Activated CD4-positive, alpha-beta T cell treated with anti-CD3 and anti-CD28 coated beads, Interleukin-2, amount 50 U/mL, for 4 hours (primary cell): ENCODE data around the gene MPP4.
A peak's percentile ranks its signal among the peaks of the same experiment; 100 is the strongest.

Experiments used
- DNase-seq, 2 experiments: peaks; one replicate each; pipeline ENCODE4 v3.0.0-alpha.2; 2020

Gene MPP4

DNA sequence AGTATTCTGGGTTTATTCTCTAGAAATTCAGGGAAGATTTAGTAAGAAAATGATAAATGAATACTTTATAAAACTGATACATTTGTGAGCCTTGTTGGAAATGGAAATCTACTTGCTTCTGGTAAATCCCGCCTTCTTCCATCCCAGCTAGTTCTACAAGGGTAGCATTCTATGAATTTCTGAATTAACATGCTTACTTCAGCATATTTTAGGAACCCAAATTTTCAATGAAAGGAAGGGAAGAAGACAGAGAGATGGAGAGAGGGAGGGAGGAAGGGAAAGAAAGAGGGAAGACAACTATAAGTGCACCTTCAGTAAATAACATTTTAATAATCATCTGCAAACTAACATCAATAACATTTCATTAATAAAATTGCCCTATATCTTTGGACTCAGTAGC is 28.6 kb downstream of the MPP4 start:
- no peak for DNase-seq

DNA sequence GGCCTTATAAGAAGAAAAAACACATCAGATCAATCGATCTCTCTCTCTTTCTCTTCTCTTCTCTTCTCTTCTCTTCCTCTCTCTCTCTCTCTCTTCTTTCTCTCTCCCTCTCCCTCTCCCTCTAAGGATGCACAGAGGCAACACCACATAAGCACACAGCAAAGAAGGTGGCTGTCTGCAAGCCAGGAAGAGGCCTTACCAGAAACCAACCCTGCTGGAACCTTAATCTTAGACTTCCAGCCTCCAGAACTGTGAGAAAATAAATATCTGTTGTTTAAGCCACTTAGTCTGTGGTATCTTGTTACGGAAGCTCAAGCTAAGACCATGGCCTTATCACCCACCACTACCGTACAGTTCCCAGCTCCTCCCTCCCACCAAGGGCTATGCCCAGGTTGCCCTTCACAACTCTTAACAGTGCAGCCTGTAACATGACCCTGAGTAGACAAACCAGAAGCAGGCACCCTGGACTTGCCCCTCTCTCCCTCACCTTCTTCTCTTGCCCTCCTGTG is 30.0 kb downstream of the MPP4 start:
- DNase-seq: no peak

DNA sequence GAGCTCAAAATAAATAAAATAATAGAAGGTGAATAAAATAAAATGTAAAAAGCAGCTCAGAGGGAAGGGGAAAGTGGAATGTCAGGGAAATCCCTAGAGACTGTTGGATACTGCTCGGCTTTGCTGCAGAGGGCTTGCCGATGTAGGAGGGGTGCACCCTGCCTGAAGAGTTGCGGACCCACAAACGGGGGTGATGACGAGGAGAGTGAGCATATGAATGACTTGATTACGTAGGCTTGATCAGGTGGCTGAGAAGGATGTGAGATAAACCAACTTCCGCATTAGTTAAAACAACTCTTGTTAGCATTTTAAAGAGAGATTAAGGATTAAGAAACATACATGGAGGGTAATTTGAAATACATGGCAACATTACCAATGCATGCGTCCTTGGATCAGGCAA is 34.1 kb downstream of the MPP4 start:
- DNase-seq: no peak

DNA sequence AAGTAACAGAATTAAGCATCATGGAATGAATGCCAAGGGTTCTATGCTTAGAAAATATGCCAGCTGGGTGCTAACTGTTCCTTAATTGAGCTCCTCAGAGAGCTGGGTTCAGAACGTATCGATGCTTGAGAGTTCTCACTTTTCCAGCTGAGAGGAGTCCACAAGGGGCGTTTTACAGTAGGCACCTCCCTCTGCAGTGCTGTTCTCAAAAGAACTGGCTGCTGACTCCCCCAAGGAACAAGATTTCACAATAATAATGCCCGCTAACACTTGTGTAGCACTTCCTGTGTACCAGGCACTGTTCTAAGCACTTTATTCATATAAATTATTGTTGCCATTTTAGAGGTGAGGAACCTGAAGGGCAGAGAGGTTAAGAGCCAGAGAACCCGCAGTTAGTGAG is 37.1 kb downstream of the MPP4 start:
- DNase-seq: no peak

DNA sequence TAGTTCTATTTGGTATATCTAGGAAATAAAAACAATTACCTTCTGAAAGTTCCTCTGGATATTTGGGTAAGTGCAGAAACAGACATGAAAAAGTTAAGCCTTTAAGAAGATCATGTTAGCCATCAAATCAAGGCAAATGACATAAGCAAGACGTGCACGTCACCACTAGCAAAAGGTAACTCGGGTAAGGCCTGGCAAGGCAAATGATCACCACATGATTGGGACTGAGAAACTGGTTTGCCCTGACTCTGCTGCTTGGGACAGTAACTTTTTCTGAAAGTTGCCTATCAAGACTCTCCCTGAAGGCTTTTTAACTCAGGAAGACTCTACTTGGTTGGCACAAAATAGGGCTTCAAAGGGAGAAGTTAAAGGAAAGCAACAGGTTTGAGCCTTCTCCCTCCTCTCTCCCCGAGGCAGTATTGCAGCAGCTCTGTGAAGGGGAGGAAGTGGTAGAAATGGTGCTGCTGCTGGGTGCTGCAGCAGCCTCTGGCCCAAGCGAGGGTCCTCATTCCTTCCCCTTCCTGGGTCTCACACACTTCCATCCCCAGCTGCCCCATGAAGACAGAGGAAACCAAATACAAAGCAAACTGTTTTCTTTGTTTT is 38.0 kb downstream of the MPP4 start:
- no peak for DNase-seq

DNA sequence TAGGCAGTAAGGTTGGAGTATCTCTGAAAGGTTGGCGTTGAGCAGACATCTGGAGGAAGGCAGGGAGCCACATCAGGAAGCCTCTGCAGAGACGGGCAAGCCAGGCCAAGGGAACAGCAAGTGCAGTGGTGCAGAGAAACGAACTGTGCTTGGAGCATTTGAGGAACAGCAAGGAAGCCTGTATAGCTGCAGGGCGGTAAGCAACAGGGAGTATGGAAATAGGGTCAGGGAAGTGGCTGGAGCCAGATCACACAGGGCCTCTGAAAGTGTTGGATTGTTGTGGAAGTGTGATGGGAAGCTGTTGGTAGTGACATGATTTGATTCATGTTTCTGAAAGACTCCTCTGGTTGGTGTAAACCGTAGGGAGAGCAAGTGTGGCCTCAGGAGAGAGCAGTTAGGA is 41.7 kb downstream of the MPP4 start:
- no peak for DNase-seq

DNA sequence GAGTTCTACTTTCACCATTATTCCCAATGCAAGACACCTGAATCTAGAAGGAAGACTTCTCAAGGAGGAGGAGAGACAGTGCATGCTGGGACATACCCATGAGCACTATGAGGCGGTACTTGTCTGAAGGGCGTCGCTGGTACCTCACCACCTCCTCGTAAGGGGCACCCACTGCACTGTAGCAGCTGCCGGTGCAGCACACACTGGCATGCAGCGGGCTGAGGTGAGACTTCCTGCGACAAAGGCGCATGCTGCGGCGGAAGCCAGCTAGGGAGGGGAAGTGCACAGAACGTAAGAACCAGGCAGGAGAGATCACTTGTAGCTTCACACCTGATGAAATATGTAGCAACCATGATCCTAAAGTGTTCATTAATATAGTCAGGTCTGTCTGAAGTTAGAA is 42.3 kb downstream of the MPP4 start:
- DNase-seq: no peak

DNA sequence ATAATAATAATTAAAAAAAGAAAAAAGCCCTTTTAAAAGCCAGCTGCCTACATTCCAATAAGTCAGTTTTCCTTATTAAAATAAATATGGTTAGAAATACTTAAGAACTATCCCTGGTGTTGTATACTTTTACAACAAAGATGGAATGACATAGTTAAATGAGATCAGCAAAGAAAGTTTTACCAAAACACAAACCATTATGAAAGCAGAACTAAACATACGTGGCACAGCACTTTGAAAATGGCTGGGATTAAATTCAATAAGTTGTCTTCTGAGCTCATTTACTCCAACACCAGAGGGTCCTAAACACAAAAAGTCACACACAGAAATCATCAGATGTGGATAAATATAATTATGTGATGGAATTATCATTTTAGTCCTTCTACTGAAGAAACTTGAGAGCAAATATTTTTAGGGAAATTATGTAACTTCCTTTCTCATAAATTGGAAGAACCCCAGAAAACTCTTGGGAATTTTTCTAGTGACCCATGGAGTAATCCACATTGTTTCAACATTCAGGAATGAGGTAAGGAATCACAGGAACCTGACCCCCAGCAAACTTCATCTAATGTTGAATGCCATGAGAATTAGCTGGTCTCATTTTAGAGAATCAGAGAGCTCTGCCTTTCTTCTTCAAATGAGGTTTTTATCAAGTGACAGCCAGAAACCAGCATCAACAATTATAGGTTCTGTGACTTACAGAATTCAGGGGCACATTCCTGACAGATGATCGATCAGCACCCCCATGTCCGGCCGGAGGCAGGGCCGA is 43.6 kb downstream of the MPP4 start:
- DNase-seq: no peak

DNA sequence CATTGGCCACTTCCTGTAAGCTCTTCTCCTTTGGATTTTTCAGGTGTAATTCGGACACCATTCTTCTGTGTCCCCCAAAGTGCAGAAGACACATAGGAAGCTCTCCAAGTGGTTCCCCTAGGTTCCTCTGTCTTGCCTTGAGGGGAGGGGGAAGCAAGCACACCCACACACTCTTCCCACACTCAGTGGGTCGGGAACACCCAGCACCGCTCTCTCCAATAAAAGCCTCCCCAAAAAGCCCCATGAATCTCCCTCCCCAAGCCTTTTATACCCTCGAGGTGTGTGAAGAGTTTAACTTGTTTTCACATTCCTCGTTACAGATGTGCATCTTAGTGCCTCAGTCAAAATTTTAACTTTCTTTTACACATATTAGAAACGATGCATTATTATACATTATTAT is 45.2 kb downstream of the MPP4 start:
- DNase-seq: no peak

DNA sequence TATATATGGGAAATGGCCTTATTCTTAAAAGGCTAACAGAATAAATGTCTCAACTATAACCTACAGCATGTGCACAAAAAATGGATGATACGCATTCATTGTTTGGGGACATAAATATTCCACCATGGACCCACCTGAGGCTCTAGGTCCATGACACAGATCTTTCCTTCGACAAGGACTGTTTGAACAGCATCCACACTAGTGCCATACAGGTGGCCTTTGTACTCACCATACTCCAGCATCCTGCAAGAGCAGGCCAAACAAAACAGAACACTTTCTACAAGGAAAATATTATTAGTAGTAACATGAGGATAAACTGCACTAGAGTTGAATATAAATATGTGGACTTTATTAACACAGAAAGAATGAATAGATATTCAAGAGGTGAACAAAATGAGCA is 49.0 kb downstream of the MPP4 start:
- no peak for DNase-seq

DNA sequence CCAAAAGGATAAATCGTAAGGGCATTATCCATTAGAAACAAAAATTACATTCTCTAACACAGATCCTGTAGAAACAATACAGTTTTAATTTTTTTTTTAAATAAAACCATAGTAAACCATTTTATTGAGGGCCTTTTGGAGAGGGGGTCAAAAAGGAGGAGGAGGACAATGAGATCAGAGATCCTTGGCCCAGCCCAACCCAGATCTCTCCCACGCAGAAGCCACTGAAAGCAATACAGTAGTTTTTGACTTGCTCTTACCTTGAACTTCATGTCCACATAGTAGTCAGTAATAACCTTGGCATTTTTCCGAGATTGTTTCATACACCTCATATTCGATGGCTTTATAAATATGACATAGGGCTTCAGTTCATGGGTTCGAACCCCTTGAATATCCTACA is 51.0 kb downstream of the MPP4 start:
- no peak for DNase-seq

DNA sequence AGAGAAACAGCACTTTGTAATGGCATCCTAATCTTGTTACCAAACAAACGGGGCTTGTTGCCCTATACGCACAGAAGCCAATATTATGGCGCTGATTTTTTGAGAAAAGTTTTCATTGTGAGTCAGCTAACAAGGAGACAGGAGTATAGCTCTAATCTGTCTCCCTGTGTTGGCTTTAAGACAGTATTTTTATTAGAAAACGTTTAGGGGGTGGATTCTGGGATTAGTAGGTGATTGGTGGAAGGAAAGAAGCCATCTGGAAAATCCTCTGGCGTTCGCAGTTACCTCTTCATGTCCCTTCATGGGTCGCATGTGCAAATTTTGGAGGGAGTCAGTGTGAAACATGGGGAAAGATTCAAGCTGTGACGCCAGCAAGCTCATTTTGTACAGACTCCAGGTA is 54.4 kb downstream of the MPP4 start:
- no peak for DNase-seq

DNA sequence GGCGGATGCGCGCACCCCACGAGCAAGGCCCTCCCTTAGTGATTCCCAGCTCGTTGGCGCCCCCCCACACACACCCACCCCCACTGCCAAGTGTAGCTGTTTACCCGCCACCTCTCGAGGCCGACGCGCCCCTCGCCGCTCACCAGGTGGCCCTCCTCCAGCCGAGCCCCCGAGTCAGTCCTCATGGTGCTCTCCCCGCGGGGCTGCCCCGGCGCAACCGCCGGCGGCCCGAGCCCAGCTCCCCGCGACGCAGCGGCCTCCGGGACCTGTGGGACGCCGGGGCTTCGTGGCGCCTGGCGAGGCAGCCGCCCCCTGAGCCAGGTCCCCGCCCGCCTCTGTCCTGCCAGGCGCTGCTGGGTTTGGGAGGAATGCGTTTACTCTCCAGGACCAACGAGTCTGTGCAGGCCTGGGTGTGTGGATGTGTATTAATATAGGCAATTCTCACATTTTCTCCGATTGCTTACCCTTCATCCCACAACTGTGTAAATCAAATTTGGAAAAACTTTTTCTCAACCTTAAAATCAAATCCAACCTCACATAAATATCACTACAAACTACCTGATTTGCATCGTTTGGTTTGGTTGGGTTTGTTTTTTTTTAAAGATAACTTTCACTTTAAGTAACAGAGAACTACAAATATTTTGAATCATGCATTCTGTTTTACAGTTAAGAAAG is 55.1 kb downstream of the MPP4 start, which contains the start of gene TMEM237:
Gene TMEM237, minus strand, starts transcription at position 288 of the 675 bp plus-strand sequence. Its CDS starts 103 bp downstream, at position 185.
- peak; percentile 43 to 46 for DNase-seq

DNA sequence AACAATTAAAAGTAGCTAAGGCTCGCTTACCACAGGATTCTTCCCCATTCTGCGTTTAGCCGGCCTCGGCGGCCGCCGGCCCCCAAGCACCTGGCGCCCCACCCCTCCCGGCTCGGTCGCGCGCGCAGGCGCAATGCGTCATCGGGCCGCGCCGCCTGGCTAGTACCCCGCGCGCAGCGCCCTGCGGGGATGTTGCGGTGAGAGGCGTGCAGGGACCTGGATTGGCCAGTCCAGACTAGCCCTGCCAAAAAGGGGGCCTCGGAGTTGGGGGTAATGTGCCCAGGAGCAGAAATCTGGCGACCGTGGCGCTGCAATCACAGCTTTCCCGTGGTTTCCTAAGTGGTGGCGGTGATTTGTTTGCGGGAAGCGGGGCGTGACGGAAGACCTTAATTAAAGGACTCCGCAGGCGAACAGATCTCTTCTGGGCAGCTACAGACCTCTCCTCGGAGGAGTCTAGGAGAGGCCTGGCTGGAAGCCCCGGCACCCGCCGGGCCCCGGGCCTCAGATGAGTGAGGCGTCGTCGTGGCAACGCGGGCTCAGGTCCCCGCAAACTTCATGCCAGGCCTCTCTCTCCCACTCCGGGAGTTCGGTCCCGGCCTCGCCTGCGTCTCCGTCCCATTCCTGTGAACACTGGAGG is 55.7 kb downstream of the MPP4 start:
- DNase-seq: peak; percentile 73 to 75

DNA sequence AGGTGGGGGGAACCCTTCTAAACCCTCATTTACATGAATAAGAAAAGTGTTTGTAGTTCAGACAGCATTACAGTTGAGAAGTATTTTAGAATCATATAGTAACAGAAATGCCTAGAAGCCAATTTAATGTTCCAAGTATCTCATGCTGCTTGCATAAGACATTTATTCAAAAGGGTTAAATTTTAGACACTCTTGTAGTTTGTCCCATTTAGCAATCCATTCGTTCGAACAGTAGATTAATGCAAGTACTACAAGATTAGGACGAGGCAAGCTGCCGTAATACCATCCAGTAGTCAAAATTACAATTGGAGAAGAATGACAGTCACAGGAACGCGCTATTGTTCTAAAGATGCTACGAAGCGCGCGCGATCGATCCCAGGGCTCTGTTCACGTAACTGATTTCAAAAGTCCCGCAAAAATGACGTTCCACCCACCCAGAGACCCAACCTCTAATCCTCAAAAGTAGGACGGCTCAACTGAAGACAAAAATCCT is 56.3 kb downstream of the MPP4 start:
- no peak for DNase-seq

DNA sequence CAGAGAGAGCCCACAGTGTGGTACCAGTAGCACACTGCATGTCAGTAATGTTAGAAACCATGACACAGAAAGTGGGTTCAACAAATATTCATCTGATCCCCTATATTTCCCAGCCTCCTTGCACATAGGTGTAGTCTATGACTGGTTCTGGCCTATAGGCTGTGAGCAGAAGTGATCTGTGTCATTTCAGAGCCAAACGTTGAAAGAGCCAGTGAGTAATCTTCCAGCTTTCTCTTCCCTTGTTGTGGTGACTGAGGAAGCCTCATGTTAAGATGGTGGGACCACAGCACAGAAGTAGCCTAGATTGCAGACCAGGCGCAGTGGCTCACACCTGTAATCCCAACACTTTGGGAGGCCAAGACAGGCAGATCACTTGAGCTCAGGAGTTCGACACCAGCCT is 59.2 kb downstream of the MPP4 start:
- no peak for DNase-seq

DNA sequence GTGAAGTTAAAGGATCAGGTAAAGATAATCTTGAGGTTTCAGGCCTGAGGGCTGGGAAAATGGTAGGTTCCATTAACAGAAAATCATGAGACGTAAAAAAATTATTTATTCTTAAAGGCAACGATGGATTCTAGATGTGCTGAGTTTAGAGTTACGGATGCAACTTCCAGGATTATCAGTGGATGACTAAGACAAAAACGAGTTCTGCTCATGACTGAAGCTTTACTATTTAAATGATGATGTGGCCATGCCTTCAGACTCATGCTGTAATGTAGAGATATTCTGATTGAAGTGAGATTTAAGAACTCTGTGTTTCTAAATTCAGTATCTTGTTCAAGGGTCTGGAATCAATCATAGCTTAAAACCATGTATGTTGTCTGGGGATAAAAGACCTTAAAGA is 60.1 kb downstream of the MPP4 start:
- no peak for DNase-seq

DNA sequence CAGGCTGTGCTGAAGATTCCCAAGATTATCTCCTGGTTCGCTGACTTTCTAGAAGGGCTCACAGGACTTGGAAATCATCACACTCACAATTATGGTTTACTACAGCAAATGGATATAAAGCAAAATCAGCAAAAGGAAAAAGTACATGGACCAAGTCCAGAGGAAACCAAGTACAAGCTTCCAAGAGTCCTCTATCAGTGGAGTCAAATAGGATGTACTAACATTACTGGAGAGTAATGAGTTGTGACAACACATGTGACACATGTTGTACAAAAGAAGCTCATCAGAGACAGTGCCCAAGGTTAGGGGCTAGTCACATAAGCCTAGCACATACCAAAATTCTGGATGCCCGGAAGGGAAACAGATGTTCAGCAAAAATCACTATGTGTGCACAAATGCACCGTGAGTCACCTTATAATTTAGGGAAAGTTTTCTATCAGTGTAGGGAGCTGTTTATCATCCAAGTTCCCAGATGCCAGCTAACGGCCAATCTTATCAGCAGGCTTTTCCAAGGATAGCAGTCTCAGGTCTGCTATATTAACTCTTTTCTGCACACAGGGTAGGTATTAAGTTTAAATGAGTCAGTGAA is 64.7 kb downstream of the MPP4 start:
- no peak for DNase-seq

DNA sequence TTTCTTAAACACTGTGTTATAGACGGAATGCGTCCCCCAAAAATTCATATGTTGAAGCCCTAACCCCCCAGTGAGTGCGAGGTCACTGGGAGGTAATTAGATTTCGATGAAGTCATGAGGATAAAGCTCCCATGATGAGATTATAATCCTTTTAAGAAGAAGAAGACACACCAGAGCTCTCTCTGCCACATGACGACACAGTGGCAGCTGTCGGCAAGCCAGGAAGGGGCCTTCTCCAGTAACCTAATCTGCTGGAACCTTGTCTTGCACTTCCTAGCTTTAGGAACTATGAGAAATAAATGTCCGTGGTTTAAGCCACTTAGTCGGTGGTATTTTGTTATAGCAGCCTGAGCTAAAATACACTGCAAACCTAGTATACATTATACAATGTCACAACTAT is 67.4 kb downstream of the MPP4 start:
- no peak for DNase-seq

DNA sequence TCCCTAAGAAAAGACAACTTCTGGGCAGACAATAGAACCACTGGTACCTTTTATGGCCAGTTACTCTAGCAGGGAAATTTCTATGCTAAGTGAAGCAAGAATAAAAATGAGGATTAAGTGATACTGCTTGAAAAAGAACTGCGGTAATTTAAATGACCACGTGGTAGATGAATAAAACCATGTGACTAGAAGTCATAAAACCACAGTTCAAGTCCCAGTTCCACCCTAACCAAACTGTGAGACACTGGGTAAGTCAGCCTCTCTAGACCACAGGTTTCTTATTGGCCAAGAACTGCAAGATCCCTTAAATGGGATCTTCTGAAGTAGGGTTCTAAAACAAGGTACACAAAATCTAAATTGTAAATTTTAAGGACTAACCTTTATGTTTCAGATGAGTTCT is 67.9 kb downstream of the MPP4 start:
- DNase-seq: no peak

DNA sequence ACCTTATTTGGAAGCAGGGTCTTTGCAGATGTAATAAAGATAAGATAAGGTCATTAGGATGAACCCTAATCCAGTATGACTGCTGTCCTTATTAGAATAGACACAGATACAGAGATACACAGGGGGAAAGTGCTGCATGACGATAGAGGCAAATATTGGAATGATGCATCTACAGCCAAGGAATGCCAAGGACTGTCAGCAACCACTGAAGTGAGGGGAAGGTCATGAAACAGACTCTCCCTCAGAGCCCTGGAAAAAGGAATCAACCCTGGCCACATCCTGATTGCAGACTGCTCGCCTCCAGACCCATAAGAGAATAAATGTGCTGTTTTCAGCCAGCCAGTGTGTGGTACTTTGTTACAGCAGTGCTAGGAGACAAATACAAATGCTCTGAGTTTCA is 69.9 kb downstream of the MPP4 start:
- DNase-seq: no peak

DNA sequence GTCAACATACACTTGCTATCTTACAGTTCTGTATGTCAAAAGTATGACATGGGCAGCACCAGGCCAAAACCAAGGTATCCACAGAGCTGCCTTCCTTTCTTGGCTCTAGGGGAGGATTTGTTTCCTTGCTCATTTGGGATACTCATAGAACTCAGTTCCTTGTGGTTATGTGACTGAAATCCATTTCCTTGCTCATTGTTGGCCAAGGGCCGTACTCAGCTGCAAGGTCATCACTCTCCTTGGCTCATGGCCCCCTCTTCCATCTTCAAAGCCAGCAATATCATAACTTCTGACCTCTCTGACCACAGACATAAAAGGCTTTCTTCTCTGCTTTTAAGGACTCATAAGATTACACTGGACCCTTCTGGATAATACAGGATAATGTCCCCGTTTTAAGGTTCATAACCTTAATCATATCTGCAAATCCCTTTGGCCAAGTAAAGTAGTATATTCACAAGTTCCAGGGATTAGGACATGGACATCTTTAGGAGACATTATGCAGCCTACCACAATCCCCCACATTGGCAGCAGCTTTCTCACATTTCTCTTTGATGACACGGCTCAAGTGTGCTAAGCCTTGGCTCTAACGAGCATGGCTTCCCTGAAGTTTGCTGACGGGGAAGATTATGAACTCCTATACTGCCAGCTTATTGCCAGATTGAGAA is 76.0 kb downstream of the MPP4 start:
- DNase-seq: no peak
